IPS-NIHi11 (cell line): ENCODE measurements around the gene HELLS.
A peak's percentile ranks its signal among the peaks of the same experiment; 100 is the strongest.
"Not testable (repeated sequence)": the region's sequence is repeated elsewhere in the genome, so short reads cannot be mapped to it uniquely, and the experiment has no call there.

Source experiments
- DNase-seq: peaks from one replicate; pipeline ENCODE4 v3.0.0; 2012; ENCODE audit warnings: mixed read lengths, low spot score

Gene HELLS

DNA sequence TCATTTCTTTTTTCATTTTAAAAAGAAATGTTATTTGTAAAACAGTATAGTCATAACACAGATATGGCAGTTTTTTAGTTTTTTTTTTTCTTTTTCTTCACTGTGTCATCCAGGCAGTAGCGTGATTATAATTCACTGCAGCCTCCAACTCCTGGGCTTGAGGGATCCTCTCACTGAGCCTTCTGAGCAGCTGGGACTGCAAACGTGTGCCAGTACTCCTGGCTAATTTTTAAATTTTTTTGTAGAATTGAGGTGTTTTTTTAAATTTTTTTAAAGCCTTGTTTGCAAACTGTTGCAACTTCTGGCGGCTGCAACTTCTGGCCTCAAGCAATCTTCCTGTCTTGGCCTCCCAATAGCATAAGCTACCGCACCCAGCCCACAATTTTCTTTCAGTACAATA, 63.0 kb downstream of the HELLS start:
- DNase-seq, result no peak

DNA sequence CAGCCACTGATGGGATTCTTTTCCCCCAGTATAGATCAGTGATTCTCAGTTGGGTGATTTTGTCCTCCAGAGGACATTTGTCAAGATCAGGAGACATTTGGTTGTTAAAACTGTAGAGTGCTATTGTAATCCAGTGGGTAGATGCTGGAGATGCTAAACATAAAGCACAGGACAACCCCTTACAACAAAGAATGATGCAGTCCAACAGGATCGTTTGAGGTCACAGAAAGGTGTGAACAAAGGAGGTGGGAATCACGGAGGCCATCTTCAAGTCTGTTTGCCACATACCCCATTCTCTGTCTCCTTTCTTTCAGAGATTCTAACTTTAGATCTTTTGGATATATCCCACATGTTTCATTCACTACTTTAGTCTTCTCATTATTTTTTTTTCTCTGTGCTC, 69.0 kb downstream of the HELLS start:
- DNase-seq, result no peak

DNA sequence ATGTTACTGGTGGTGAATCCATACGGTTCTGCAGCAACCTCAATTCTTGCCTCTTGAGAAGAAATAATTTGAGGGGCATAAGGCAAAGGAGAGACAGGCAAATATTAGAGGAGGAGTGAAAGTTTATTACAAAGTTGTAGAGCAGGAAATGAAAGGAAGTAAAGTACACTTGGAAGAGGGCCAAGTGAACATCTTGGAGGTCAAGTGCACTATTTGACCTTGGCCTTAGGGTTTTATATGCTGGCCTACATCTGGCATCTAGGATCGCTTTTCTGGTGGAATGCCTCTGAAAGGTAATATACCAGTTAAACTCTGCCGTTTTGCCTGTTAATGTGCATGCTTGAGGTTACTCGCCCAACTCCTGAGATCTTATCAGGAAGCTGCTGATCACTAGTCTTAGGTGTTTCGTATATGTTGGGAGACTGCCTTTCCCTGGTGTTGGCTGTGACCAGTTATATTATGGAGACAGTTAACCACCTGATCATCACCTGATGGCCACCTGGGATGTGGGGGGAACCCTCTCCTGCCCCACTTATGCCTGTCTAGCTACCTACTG, 71.9 kb downstream of the HELLS start:
- no peak for DNase-seq

DNA sequence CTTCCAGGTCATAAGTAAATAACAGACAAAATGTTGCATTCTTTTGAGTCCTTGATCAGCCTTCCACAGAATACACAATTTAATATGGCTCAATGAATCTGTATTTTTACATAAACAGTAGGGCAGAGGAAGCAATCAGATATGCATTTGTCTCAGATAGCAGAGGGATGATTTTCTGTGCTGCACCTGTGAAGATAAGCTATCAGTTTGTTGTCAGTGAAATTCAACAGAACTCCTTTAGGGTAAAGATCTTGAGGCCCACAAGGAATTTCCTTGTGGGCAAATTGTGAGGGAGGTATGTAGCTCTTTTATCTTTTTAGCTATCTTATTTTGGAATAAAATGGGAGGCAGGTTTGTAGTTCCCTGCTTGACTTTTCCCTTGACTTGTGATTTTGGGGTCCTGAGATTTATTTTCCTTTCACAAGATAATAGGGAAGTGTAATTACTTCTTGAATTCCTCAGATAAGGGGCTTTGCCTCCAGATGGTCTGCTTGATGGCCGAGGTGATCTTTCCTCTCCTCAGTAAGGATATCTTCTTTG, 77.1 kb downstream of the HELLS start:
- no peak for DNase-seq

DNA sequence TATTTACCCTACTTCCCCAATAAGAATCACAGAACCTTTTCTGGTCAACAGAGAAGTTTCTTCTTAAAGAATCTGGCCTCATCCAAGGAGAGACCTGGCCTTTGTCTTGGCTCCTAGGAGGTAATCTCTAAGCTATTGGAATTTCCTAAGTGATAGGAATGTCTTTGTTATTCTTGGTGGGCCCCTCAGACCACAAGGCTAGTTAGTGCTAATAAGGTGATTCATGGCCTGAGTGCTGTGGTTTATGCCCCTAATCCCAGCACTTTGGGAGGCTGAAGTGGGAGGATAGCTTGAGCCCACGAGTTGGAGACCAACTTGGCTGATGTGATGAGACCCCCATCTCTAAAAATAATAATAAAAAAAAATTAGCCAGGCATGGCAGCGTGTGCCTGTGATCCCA, 78.0 kb downstream of the HELLS start:
- peak; percentile 58 for DNase-seq

DNA sequence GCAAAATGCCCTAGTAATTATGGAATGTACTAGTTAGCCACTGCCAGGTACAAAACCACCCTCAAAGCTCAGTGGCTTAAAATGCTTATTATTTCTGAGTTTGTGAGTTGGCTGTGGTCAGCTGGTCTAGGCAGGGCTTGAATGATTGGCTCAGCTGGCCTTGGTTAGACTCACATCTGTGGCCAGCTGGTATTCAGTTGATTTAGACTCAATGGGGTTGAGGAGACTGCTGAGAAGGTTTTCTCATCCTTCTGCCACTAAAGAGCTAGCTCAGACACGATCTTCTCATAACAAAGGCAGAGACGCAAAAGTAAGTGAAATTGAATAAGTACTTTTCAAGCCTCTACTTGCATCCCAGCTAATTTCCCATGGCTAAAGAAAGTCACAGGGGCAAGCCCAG, 80.9 kb downstream of the HELLS start:
- no peak for DNase-seq

DNA sequence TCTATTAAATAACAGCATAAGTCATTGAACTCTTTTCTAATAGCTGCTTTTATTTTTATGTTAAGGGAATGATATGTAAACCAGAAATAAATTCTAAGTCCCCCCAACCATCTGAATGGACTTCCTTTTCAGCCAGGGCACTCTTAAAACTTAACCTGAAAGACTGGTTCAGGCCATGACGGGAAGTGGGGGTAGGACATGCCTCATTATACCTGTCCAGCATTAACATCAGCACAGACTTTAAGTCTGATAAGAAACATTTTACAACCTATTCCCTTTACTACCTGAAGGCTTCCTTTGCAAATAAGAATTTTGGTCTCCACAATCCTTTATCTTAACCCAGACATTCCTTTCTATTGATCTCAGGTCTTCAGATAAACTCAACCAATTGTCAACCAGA, 81.9 kb downstream of the HELLS start:
- DNase-seq, result no peak

DNA sequence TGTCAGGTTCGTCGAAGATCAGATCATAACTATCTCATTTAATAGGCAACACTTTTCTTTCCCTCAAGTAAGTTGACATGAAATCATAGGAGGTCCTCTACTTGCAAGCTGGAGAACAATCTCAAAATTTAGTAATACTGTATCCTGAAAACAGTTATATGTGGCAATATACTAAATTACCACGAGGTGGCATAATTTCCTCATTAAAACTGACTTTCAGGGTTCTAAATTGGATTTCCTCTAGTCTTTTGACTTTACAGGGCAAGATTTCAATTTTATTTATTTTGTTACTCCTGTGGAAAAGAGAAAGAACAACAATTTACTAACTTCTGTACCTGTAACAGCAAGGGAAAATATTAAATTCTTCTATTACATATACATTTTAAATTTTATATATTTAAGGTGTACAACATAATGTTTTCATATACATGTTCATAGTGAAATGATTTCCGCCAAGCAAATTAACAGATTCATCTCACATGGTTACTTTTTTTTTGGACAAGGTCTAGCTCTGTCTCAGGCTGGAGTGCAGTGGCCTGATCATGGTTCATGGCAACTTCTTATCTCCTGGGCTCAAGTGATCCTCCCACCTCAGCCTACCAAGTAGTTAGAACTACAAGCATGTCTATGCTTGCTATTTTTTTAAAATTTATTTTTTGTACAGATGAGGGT, 84.6 kb downstream of the HELLS start:
- peak; percentile 52 for DNase-seq

DNA sequence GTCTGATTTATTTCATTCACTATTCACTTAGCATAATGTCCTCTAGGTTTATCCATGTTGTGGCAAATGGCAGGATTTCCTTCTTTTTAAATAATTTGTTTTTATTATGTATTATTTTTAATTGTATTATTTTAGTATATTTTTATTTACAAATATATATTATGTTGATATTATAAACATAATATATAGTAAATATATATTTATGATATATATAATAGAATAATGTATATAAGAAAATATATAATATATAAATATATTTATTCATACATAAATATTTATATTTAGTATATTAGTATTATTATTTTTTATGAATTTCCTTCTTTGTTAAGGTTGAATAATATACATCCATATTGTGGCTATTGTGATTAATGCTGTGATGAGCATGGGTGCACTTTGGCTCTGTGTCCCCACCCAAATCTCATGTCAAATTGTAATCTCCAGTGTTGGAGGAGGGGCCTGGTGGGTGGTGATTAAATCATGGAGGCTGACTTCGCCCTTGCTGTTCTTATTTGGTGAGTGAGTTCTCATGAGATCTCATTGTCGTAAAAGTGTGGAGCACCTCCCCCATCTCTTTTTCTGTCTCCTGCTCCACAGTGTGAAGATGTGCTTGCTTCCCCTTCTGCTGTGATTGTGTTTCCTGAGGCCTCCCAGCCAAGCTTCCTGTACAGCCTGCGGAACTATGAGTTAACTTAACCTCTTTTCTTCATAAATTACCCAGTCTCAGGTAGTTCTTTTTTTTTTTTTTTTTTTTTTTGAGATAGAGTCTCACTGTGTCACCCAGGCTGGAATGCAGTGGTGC, 85.7 kb downstream of the HELLS start:
- no peak for DNase-seq

DNA sequence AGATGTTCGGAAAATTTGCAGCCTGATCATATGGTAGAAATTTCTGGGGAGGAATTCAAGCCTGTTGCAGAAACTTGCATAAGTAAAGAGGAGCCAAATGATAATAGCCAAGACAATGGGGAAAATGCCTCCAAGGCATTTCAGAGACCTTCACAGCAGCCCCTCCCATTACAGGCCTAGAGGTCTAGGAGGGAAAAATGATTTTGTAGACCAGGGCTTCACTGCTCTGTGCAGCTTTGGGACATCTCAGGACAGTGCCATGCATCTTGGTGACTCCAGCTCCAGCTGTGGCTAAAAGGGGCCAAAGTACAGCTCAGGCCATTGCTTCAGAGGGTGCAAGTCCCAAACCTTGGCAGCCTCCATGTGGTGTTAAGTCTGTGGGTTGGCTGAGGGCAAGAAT, 87.4 kb downstream of the HELLS start:
- no peak for DNase-seq

DNA sequence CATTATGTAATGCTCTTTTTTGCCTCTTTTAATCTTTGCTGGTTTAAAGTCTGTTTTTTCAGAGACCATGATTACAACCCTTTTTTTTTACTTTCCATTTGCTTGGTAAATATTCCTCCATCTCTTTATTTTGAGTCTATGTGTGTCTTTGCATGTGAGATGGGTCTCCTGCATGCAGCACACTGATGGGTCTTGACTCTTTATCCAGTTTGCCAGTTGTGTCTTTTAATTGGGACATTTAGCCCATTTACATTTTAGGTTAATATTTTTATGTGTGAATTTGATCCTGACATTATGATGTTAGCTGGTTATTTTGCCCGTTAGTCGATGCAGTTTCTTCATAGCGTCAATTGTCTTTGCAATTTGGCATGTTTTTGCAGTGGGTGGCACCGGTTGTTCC, 92.5 kb downstream of the HELLS start:
- DNase-seq, result not testable (repeated sequence)

DNA sequence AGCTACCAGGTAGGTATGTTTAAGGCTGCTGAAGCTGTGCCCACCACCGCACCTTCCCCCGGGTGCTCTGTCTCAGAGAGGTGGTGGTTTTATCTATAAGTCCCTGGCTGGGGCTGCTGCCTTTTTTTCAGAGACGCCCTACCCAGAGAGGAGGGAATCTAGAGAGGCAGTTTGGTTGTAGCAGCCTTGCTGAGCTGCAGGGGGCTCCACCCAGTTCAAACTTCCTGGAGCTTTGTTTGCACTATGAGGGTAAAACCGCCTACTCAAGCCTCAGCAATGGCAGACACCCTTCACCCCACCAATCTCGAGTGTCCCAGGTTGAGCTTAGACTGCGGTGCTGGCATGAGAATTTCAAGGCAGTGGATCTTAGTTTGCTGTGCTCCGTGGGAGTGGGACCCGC, 94.3 kb downstream of the HELLS start:
- no peak for DNase-seq

DNA sequence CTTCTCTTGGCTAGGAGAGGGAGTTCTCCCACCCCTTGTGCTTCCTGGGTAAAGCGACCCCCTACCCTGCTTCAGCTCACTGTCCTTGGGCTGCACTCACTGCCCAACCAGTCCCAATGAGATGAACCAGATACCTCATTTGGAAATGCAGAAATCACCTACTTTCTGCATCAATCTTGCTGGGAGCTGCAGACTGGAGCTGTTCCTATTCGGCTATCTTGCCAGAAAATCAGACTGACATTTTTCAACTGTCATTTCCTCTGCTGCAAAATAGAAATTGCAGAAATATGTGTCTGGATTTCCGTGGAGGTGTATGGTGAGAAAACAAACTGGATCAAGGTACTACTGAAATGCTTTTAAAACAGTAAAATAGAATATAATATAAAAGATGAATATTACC, 95.0 kb downstream of the HELLS start:
- DNase-seq, result no peak

DNA sequence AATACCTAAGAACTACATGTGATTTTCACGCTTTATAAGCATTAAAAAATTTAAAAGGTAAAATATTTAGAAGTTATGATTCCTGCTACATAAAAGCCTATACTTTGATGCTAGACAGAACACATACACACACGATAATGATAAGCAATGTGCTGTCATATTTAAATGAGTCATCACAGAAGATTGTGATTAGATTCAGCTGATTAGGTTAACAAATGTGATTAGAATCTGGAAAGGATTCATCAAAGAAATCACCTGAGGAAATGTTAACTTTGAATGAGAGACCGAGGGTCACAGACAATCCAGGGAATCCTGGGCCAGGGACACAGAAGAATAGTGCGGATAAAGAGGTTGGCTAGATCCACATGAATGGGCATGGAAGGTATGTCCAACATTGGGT, 95.9 kb downstream of the HELLS start:
- DNase-seq, result no peak

DNA sequence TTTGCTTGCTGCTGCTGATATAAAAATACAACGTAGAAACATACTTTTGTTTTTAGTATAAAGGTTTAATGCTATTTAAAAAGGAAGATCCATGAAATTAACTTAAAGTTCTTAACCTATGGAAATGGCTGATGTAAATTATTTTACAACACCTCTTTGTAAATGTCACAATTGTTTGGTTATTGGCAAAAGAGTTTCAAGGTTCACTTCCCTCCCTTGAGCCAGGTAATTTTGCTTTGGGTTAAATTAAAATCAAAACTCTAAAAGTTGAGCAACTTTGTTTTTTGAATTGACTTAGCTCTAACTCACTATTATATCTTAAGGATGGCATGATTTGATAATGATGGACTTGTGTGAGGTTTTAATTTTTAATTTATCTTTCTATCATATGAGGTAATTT, 98.8 kb downstream of the HELLS start:
- no peak for DNase-seq

DNA sequence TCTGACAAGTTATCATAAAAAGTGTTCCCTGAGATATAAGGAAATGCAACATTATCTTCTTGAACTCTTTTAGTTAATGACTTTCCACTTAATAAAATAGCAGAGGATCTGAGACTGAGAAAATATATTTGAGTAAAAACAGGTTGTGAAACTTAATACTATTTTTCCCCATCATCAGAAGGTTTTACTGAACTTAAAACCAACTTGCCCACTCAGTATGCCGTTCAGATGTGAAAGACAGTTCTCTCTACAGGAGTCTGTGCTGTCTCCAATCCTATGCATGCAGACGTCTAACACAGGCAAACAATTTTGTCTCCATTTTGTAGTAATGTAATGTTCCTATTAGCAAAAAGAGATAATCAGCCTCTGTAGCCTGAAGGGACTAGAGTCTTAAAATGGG, 99.7 kb downstream of the HELLS start:
- no peak for DNase-seq
